ENCODE data around the gene PLAC1.

- TF ChIP-seq POLR2AphosphoS5 (IDR thresholded peaks at IDR 0.05) (no peak), POLR2A (IDR thresholded peaks at IDR 0.05) (no peak)
- TF ChIP-seq, protein P1, sequence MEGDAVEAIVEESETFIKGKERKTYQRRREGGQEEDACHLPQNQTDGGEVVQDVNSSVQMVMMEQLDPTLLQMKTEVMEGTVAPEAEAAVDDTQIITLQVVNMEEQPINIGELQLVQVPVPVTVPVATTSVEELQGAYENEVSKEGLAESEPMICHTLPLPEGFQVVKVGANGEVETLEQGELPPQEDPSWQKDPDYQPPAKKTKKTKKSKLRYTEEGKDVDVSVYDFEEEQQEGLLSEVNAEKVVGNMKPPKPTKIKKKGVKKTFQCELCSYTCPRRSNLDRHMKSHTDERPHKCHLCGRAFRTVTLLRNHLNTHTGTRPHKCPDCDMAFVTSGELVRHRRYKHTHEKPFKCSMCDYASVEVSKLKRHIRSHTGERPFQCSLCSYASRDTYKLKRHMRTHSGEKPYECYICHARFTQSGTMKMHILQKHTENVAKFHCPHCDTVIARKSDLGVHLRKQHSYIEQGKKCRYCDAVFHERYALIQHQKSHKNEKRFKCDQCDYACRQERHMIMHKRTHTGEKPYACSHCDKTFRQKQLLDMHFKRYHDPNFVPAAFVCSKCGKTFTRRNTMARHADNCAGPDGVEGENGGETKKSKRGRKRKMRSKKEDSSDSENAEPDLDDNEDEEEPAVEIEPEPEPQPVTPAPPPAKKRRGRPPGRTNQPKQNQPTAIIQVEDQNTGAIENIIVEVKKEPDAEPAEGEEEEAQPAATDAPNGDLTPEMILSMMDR (IDR thresholded peaks at IDR 0.05), result peak in 1 of 2 donors; percentile 24
Measured at GRCh38 chrX:134520860-134521390, 137.3 kb downstream of the PLAC1 start.
